ENCODE results near the gene TBC1D17.

TBC1D17 gene

GRCh38 chr19:49839713-49840112 is 37.8 kb upstream of the TBC1D17 start:
- H3K4me1 ChIP-seq (ENCODE audit: low read length): peaks cover under 1% of the 10 kb centered on the region; the same call in 1 of the 2 replicates
- no peaks in the 10 kb centered on the region for H3K79me2 ChIP-seq (ENCODE audit: low read length)
- H3K4me3 ChIP-seq (ENCODE audit: low read length): no peak overlapping the region
- no peaks in the 10 kb centered on the region for H3K27me3 ChIP-seq (ENCODE audit: low read depth, low read length)
- no peak for TF ChIP-seq EZH2phosphoT487 (IDR thresholded peaks at IDR 0.05; ENCODE audit: low read depth)
- no peak for TF ChIP-seq CTCF (IDR thresholded peaks at IDR 0.05; ENCODE audit: low read depth, low read length)
- H3K9ac ChIP-seq (ENCODE audit: low read length): no peak overlapping the region
- H3K36me3 ChIP-seq (replicated peaks; ENCODE audit: low read depth, low read length): peaks cover 53% of the 10 kb centered on the region
- H3K27ac ChIP-seq (ENCODE audit: low read length): no peak overlapping the region
- peaks cover 4% of the 10 kb centered on the region; the same call in 1 of the 2 replicates for H4K20me1 ChIP-seq (ENCODE audit: insufficient read depth, low read length)
- H3K4me2 ChIP-seq (ENCODE audit: low read length): no peak overlapping the region
- no peaks in the 10 kb centered on the region for H3K9me3 ChIP-seq (ENCODE audit: insufficient read depth, low read length)
- no peak overlapping the region for H2AFZ ChIP-seq (ENCODE audit: low read depth, low read length)

GRCh38 chr19:49840321-49840720 is 37.2 kb upstream of the TBC1D17 start:
- no peak overlapping the region for H3K4me3 ChIP-seq (ENCODE audit: low read length)
- H3K9ac ChIP-seq (ENCODE audit: low read length): no peak overlapping the region
- H3K27me3 ChIP-seq (ENCODE audit: low read depth, low read length): no peaks in the 10 kb centered on the region
- H4K20me1 ChIP-seq (ENCODE audit: insufficient read depth, low read length): peaks cover 4% of the 10 kb centered on the region; the same call in 1 of the 2 replicates
- H3K9me3 ChIP-seq (ENCODE audit: insufficient read depth, low read length): no peaks in the 10 kb centered on the region
- H3K27ac ChIP-seq (ENCODE audit: low read length): no peak overlapping the region
- H3K79me2 ChIP-seq (ENCODE audit: low read length): no peaks in the 10 kb centered on the region
- peaks cover 3% of the 10 kb centered on the region; the same call in 1 of the 2 replicates for H3K4me1 ChIP-seq (ENCODE audit: low read length)
- H3K36me3 ChIP-seq (replicated peaks; ENCODE audit: low read depth, low read length): peaks cover 50% of the 10 kb centered on the region
- no peak overlapping the region for H2AFZ ChIP-seq (ENCODE audit: low read depth, low read length)
- H3K4me2 ChIP-seq (ENCODE audit: low read length): no peak overlapping the region
- no peak for TF ChIP-seq EZH2phosphoT487 (IDR thresholded peaks at IDR 0.05; ENCODE audit: low read depth)
- TF ChIP-seq CTCF (IDR thresholded peaks at IDR 0.05; ENCODE audit: low read depth, low read length): no peak

- Histone ChIP-seq H4K20me1 (ENCODE audit: insufficient read depth, low read length) (peaks cover 4% of the 10 kb centered on the region; the same call in 1 of the 2 replicates), H3K4me3 (ENCODE audit: low read length) (no peak overlapping the region), H2AFZ (ENCODE audit: low read depth, low read length) (no peak overlapping the region), H3K4me2 (ENCODE audit: low read length) (no peak overlapping the region), H3K4me1 (ENCODE audit: low read length) (peaks cover 3% of the 10 kb centered on the region; the same call in 1 of the 2 replicates), H3K27ac (ENCODE audit: low read length) (no peak overlapping the region), H3K9me3 (ENCODE audit: insufficient read depth, low read length) (no peaks in the 10 kb centered on the region), H3K79me2 (ENCODE audit: low read length) (no peaks in the 10 kb centered on the region), H3K27me3 (ENCODE audit: low read depth, low read length) (no peaks in the 10 kb centered on the region), H3K9ac (ENCODE audit: low read length) (no peak overlapping the region), H3K36me3 (replicated peaks; ENCODE audit: low read depth, low read length) (peaks cover 49% of the 10 kb centered on the region)
- TF ChIP-seq EZH2phosphoT487 (IDR thresholded peaks at IDR 0.05; ENCODE audit: low read depth) (no peak), CTCF (IDR thresholded peaks at IDR 0.05; ENCODE audit: low read depth, low read length) (no peak)
These were observed 36.7 kb upstream of the TBC1D17 start for GRCh38 chr19:49840736-49841249.

- Histone ChIP-seq H3K4me3 (ENCODE audit: low read length) (no peak overlapping the region), H3K79me2 (ENCODE audit: low read length) (no peaks in the 10 kb centered on the region), H2AFZ (ENCODE audit: low read depth, low read length) (no peak overlapping the region), H3K27me3 (ENCODE audit: low read depth, low read length) (no peaks in the 10 kb centered on the region), H3K36me3 (replicated peaks; ENCODE audit: low read depth, low read length) (peaks cover 26% of the 10 kb centered on the region), H3K9ac (ENCODE audit: low read length) (no peak overlapping the region), H4K20me1 (ENCODE audit: insufficient read depth, low read length) (no peaks in the 10 kb centered on the region), H3K27ac (ENCODE audit: low read length) (no peak overlapping the region), H3K4me2 (ENCODE audit: low read length) (no peak overlapping the region), H3K4me1 (ENCODE audit: low read length) (peaks cover 7% of the 10 kb centered on the region), H3K9me3 (ENCODE audit: insufficient read depth, low read length) (no peaks in the 10 kb centered on the region)
- no peak for TF ChIP-seq CTCF (IDR thresholded peaks at IDR 0.05; ENCODE audit: low read depth, low read length)
- TF ChIP-seq EZH2phosphoT487 (IDR thresholded peaks at IDR 0.05; ENCODE audit: low read depth): no peak
These were observed 34.2 kb upstream of the TBC1D17 start for GRCh38 chr19:49843265-49843664.
